Esophagus (tissue), 2 donors: Measurements from ENCODE around the gene OR2T34. TPM values are rescaled to one million over a fixed set of nuclear protein-coding genes. Genes with fewer than 3 reads are reported as not detected.
"Not testable (repeated sequence)": the region's sequence is repeated elsewhere in the genome, so short reads cannot be mapped to it uniquely, and the experiment has no call there.

Experiments used
- H3K27ac ChIP-seq, 2 donors: one replicate each; pipeline ENCODE4 v1.5.1; 2013; ENCODE audit warnings: low read depth in 2 of 2, mild to moderate bottlenecking in 2 of 2, inconsistent platforms in 1 of 2, low read length in 1 of 2, moderate library complexity in 1 of 2
- H3K27me3 ChIP-seq, 2 donors: one replicate each; pipeline ENCODE4 v1.6.1; 2013; ENCODE audit warnings: low read length in 2 of 2, control low read depth in 1 of 2, mild to moderate bottlenecking in 1 of 2; ENCODE audit not compliant: insufficient read depth in 2 of 2, control insufficient read depth in 1 of 2
- H3K36me3 ChIP-seq, 2 donors: one replicate each; pipeline ENCODE4 v1.6.1; 2013; ENCODE audit warnings: low read length in 1 of 2; ENCODE audit not compliant: control insufficient read depth in 2 of 2, insufficient read depth in 2 of 2
- H3K4me1 ChIP-seq, 2 donors: one replicate each; pipeline ENCODE4 v1.6.1; 2013; ENCODE audit warnings: low read length in 1 of 2; ENCODE audit not compliant: control insufficient read depth in 2 of 2, insufficient read depth in 2 of 2
- H3K4me3 ChIP-seq, 2 donors: one replicate each; pipeline ENCODE4 v1.5.1; 2013; ENCODE audit warnings: low read length in 2 of 2, mild to moderate bottlenecking in 2 of 2, low read depth in 1 of 2, moderate library complexity in 1 of 2
- H3K9me3 ChIP-seq, 2 donors: one replicate each; pipeline ENCODE4 v1.6.1; 2013; ENCODE audit warnings: mild to moderate bottlenecking in 2 of 2, low read depth in 1 of 2, low read length in 1 of 2, moderate library complexity in 1 of 2; ENCODE audit not compliant: control insufficient read depth in 2 of 2, insufficient read depth in 1 of 2
- WGBS, 2 donors: extraction: QIAGEN DNeasy Blood & Tissue Kit; methylation state at CpG; one replicate each; pipeline ENCODE4 v1.1.7; 2013; 5-methylcytosine and 5-hydroxymethylcytosine counted together
- polyA plus RNA-seq, 2 donors: library from polyadenylated mRNA; stranded (reverse); fragments of 200-250 nt; gene quantifications; one replicate each; pipeline ENCODE4 v1.2.3, GENCODE V29; 2013
- donor health status: healthy with polysubstance abuse.
- donor health status: Bipolar disorder and iron deficiency.

OR2T34 gene, protein sequence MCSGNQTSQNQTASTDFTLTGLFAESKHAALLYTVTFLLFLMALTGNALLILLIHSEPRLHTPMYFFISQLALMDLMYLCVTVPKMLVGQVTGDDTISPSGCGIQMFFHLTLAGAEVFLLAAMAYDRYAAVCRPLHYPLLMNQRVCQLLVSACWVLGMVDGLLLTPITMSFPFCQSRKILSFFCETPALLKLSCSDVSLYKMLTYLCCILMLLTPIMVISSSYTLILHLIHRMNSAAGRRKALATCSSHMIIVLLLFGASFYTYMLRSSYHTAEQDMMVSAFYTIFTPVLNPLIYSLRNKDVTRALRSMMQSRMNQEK
- not detected for polyA plus RNA-seq

GRCh38 chr1:248574657-248575056 is at the start of gene OR2T34:
Gene OR2T34, minus strand, starts transcription at chr1:248574757. Its CDS starts 0 bp downstream, at chr1:248574757.
- WGBS, 2 donors = 78 to 92% methylated on average over 3 of the region's 3 CpGs
- H3K27ac ChIP-seq, H3K4me1 ChIP-seq, H3K36me3 ChIP-seq, H3K4me3 ChIP-seq, H3K9me3 ChIP-seq, H3K27me3 ChIP-seq: not testable (repeated sequence)

GRCh38 chr1:248622570-248623001 is 48.0 kb upstream of the OR2T34 start:
- no peak overlapping the region for H3K27ac ChIP-seq
- no peaks in the 10 kb centered on the region for H3K9me3 ChIP-seq
- no peaks in the 10 kb centered on the region for H3K27me3 ChIP-seq
- H3K4me1 ChIP-seq = no peaks in the 10 kb centered on the region
- WGBS, 2 donors = 67 to 70% methylated on average over 4 of the region's 4 CpGs
- no peak overlapping the region for H3K4me3 ChIP-seq
- no peaks in the 10 kb centered on the region for H3K36me3 ChIP-seq

DNA sequence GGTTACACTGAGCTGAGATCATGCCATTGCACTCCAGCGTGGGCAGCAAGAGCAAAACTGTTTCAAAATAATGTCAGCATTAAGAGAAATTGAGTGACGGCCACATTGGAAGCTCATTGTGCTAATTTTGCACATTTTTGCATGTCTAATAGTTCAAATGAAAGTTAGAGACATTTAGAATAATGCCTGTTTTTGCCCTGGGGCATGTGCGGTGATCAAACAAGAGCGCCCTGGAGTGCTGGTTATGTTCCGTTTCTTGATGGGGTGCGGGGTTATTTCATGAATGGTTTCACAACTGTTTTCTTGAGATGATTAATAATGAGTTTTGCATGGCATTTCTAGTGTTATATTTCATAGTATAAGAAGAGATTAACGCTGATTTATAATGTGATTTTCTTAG is 47.2 kb upstream of the OR2T34 start:
- Histone ChIP-seq H3K27me3 (no peaks in the 10 kb centered on the region), H3K9me3 (no peaks in the 10 kb centered on the region), H3K27ac (no peak overlapping the region), H3K36me3 (no peaks in the 10 kb centered on the region), H3K4me1 (no peaks in the 10 kb centered on the region), H3K4me3 (no peak overlapping the region)
- WGBS, 2 donors = 57 to 64% methylated on average over 7 of the region's 7 CpGs

GRCh38 chr1:248618878-248619277 is 44.3 kb upstream of the OR2T34 start:
- Histone ChIP-seq H3K4me1 (no peaks in the 10 kb centered on the region), H3K36me3 (no peaks in the 10 kb centered on the region), H3K4me3 (no peak overlapping the region), H3K27ac (no peak overlapping the region), H3K27me3 (no peaks in the 10 kb centered on the region), H3K9me3 (no peaks in the 10 kb centered on the region)
- 4 to 6% methylated on average over 3 of the region's 3 CpGs for whole genome bisulfite sequencing, 2 donors

DNA sequence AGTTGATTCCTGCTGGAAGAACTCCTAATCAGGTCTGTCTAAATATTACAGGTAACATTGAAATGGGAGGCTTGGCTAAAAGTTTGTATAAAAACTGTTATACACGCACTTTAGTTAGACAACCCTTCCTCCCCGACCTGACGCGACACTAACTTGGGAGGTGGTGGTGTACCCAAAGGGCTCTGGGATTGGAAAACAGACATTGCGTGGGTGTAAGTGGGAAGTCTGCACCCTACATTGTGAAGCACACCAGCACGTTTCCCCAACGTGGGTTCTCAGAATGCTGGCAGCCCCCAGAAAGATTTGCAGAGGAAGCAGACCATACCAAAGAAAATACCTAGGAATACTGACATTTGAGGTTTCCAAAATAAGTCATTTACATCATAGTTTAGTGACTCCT is 43.6 kb upstream of the OR2T34 start:
- 66 to 75% methylated on average over 7 of the region's 7 CpGs for WGBS, 2 donors
- Histone ChIP-seq H3K4me3 (no peak overlapping the region), H3K36me3 (no peaks in the 10 kb centered on the region), H3K27me3 (no peaks in the 10 kb centered on the region), H3K9me3 (no peaks in the 10 kb centered on the region), H3K4me1 (no peaks in the 10 kb centered on the region), H3K27ac (no peak overlapping the region)

DNA sequence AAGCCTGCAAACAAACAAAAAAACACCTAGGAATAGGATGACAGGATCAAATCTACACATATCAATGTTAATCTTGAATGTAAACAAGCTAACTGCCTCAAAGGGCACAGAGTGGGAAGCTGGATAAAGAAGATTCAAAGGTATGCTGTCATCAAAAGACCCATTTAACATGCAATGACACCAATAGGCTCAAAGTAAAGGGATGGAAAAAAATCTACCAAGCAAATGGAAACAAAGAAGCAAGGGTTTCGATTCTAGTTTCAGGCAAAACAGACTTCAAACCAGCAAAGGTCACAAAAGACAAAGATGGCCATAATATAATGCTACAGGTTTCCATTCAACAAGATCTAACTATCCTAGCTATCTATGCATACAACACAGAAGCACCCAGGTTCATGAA is 39.2 kb upstream of the OR2T34 start:
- no peaks in the 10 kb centered on the region for H3K36me3 ChIP-seq
- H3K4me1 ChIP-seq = no peaks in the 10 kb centered on the region
- no peaks in the 10 kb centered on the region for H3K27me3 ChIP-seq
- no peaks in the 10 kb centered on the region for H3K9me3 ChIP-seq
- 60% methylated on average over 1 of the region's 1 CpG for WGBS, 2 donors
- no peak overlapping the region for H3K27ac ChIP-seq
- no peak overlapping the region for H3K4me3 ChIP-seq

GRCh38 chr1:248611883-248612414 is 37.4 kb upstream of the OR2T34 start:
- Histone ChIP-seq H3K36me3 (no peaks in the 10 kb centered on the region), H3K9me3 (no peaks in the 10 kb centered on the region), H3K4me3 (no peak overlapping the region), H3K27ac (no peak overlapping the region), H3K27me3 (no peaks in the 10 kb centered on the region), H3K4me1 (no peaks in the 10 kb centered on the region)
- WGBS, 2 donors = 81 to 84% methylated on average over 4 of the region's 4 CpGs

- H3K36me3 ChIP-seq = no peaks in the 10 kb centered on the region
- H3K4me1 ChIP-seq = no peaks in the 10 kb centered on the region
- no peaks in the 10 kb centered on the region for H3K9me3 ChIP-seq
- no peak overlapping the region for H3K27ac ChIP-seq
- WGBS, 2 donors = 46% methylated on average over 3 of the region's 3 CpGs
- no peak overlapping the region for H3K4me3 ChIP-seq
- no peaks in the 10 kb centered on the region for H3K27me3 ChIP-seq
Observed at GRCh38 chr1:248610301-248610700, 35.7 kb upstream of the OR2T34 start.

DNA sequence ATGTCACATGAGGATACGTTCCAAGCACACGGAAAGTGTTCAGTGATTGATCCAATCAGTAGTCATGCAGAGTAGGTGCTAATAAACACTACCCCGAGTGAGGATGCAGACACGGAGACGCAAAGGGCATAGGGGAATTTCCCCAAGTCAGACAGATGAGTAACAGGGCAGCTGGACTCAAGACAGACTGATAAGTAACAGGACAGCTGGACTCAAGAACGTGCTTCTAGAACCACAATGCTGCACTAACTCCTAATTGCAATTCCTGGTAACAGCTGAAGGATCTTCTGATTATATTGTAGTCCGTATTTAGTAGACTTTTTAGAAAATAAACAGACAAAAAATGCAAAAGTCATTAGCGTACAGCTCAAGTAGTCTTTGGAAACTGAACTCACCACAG is 24.8 kb upstream of the OR2T34 start:
- Histone ChIP-seq H3K36me3 (no peaks in the 10 kb centered on the region), H3K27me3 (no peaks in the 10 kb centered on the region), H3K4me3 (no peak overlapping the region), H3K27ac (no peak overlapping the region), H3K9me3 (no peaks in the 10 kb centered on the region), H3K4me1 (no peaks in the 10 kb centered on the region)
- WGBS, 2 donors = 70 to 76% methylated on average over 8 of the region's 8 CpGs

DNA sequence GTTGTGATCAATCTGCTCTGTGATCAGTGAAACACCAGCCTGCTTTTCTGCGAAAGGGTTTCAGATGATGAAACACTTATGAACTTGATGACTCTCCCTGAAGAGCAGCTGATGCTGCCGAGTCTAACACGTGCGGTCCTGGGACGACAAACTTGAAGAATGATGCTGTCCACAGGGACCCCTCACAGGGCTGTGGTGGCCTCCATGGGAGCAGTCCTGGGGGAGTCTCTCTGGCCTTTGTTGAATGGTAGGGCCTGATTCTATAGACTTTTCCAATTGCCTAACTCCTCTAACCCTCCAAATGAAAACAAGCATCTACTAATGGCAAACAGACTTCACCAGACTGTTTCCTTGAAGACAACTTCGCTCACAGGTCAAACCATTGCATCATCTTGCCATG is 23.0 kb upstream of the OR2T34 start, which contains the start of gene OR2T10:
Gene OR2T10, minus strand, starts transcription at position 112 of the 400 bp plus-strand sequence. CDS start 3,932 bp downstream, outside the sequence.
- WGBS, 2 donors = 87 to 90% methylated on average over 6 of the region's 6 CpGs

More for the DNA sequence above, 23.0 kb upstream of the OR2T34 start, which contains the start of gene OR2T10:
- H3K9me3 ChIP-seq = no peaks in the 10 kb centered on the region
- H3K4me1 ChIP-seq = no peaks in the 10 kb centered on the region
- H3K27ac ChIP-seq = no peak within 1 kb of the TSS
- H3K27me3 ChIP-seq = no peaks in the 10 kb centered on the region
- no peak within 1 kb of the TSS for H3K4me3 ChIP-seq
- H3K36me3 ChIP-seq = no peaks in the 10 kb centered on the region
